Left ventricle myocardium inferior (tissue), 1 donor: ENCODE measurements around the gene PLXNA2. TPM values are rescaled to one million over a fixed set of nuclear protein-coding genes. Genes with fewer than 3 reads are reported as not detected.

ENCODE experiments used
- DNase-seq: peaks from one replicate; pipeline ENCODE4 v3.0.0-alpha.2; 2020
- H3K27ac ChIP-seq: fragments of 200-600 bp; replicated peaks from 2 replicates; pipeline ENCODE4 v1.8.0; 2021
- H3K27me3 ChIP-seq: fragments of 200-600 bp; 2 replicates; pipeline ENCODE4 v1.8.0; 2021; ENCODE audit warnings: low read depth
- H3K36me3 ChIP-seq: fragments of 200-600 bp; 2 replicates; pipeline ENCODE4 v1.8.0; 2021
- H3K4me1 ChIP-seq: fragments of 200-600 bp; 2 replicates; pipeline ENCODE4 v1.8.0; 2021
- H3K4me3 ChIP-seq: fragments of 200-600 bp; 2 replicates; pipeline ENCODE4 v1.8.0; 2021; ENCODE audit warnings: mild to moderate bottlenecking, moderate library complexity
- H3K9me3 ChIP-seq: fragments of 200-600 bp; replicated peaks from 2 replicates; pipeline ENCODE4 v1.8.0; 2021
- intact Hi-C: fragments of 100-400 bp; cut with micrococcal nuclease; formaldehyde crosslinking; loops from one replicate; pipeline ENCODE4 v1.11.0; 2022
- total RNA-seq: library from RNA; stranded (reverse); fragmentation: NEBNext Ultra II Directional; extraction: Animal tissue kit (Norgen Biotek cat#: 25700); gene quantifications from one replicate; pipeline ENCODE4 v1.2.1, GENCODE V29; 2021
- TF ChIP-seq, protein P1 (sequence below): fragments of 200-600 bp; IDR thresholded peaks from 2 replicates; pipeline ENCODE4 v1.8.0; 2021; ENCODE audit warnings: antibody characterized with exemption, mild to moderate bottlenecking, borderline replicate concordance
- donor health status: DM: no; HTN: yes; CAD: no; lungs with severe emphysema.

The PLXNA2 gene
- total RNA-seq, 1 donor from 2014 or later: 29.1 TPM

DNA sequence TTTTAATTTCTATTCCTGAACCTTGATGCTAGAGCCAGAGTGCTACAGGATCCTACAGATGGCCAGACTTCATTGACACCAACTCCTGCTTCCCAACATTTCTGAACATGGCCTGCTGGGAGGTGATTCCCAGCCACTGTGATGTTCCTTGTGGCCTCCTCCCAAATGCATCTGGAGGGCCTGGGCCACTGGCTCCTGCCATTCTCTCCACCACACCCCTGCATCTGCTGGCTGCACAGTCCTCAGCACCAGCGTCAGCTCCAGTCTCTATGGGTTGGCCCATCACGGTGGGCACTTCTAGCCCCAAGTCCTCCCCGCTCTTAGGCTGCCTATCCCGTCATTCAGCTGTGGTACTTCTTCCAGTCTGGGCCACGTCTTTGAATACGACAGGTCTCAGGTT is 242.1 kb downstream of the PLXNA2 start:
- intact Hi-C loops: no loop called here
- no peak for DNase-seq
- no peaks in the 10 kb centered on the region for H3K36me3 ChIP-seq
- peaks cover 4% of the 10 kb centered on the region for H3K4me1 ChIP-seq
- no peak overlapping the region for H3K4me3 ChIP-seq
- no peaks in the 10 kb centered on the region for H3K9me3 ChIP-seq
- H3K27me3 ChIP-seq: no peaks in the 10 kb centered on the region
- TF ChIP-seq, protein P1, sequence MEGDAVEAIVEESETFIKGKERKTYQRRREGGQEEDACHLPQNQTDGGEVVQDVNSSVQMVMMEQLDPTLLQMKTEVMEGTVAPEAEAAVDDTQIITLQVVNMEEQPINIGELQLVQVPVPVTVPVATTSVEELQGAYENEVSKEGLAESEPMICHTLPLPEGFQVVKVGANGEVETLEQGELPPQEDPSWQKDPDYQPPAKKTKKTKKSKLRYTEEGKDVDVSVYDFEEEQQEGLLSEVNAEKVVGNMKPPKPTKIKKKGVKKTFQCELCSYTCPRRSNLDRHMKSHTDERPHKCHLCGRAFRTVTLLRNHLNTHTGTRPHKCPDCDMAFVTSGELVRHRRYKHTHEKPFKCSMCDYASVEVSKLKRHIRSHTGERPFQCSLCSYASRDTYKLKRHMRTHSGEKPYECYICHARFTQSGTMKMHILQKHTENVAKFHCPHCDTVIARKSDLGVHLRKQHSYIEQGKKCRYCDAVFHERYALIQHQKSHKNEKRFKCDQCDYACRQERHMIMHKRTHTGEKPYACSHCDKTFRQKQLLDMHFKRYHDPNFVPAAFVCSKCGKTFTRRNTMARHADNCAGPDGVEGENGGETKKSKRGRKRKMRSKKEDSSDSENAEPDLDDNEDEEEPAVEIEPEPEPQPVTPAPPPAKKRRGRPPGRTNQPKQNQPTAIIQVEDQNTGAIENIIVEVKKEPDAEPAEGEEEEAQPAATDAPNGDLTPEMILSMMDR: no peak
- H3K27ac ChIP-seq: no peak overlapping the region

DNA sequence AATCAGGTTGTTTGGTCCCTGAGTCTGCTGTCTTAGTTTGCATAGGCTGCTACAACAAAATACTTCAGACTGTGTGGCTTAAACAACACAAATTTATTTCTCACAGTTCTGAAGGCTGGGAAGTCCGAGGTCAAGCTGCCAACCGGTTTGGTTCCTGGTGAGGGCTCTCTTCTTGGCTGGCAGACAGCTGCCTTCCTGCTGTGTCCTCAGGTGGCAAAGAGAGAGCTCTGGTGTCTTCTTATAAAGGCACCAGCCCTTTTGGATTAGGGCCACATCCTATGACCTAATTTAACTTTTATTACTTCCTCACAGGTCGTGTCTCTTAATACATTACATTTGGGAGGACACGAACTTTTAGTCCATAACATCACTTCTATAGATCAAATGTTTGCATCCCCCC is 243.7 kb downstream of the PLXNA2 start:
- DNase-seq: no peak
- no peaks in the 10 kb centered on the region for H3K36me3 ChIP-seq
- intact Hi-C loops: no loop called here
- H3K4me3 ChIP-seq: no peak overlapping the region
- TF ChIP-seq, protein P1: no peak
- H3K27me3 ChIP-seq: no peaks in the 10 kb centered on the region
- no peaks in the 10 kb centered on the region for H3K9me3 ChIP-seq
- peaks cover 4% of the 10 kb centered on the region for H3K4me1 ChIP-seq
- H3K27ac ChIP-seq: no peak overlapping the region

DNA sequence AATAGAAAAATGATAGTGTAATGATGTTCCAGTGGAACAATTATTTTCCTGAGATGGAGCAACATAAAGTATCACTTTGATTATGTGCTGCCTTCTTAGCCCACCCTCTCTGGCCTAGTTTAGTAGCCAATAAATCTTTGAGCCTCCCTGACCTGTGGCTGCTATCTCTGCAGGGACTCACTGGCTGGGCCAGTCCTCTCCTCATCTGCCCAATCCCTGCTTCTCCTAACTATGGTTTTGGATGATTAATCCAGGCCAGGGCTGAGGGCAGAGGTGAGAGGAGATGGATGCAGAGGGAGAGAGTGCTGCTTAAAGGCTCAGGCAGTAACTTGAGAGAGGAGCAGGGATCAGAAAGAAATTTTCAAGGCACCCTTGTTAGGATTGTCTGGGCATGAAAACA is 244.2 kb downstream of the PLXNA2 start:
- Histone ChIP-seq H3K4me3 (no peak overlapping the region), H3K27ac (no peak overlapping the region), H3K27me3 (no peaks in the 10 kb centered on the region), H3K9me3 (no peaks in the 10 kb centered on the region), H3K36me3 (no peaks in the 10 kb centered on the region), H3K4me1 (peaks cover 4% of the 10 kb centered on the region)
- intact Hi-C loops: no loop called here
- no peak for DNase-seq
- TF ChIP-seq, protein P1: no peak

DNA sequence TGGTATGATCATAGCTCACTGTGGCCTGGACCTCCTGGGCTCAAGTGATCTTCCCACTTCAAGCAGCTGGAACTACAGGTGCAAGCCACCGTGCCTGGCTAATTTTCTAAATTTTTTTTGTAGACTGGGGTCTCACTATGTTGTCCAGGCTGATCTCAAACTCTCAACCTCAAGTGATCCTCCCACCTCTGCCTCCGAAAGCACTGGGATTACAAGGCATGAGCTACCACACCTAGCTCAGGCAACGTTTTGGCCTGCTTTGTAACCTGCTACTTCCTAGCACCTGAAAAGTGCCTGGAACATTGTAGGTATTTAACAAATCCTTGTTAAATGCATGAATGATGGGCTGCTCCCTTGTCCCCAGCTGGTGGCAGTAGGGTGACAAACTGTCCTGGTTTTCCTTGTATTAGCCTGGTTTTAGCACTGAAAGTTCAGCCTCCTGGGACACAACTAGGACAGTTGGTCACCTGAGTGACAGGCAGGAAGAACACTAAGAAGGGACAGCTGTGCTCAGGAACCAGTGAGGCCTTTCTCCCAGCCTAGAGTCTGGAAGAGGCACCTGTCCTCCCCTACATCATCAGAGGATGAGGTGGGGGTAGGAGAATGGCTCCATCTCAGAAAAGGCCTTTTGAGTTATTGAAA is 244.8 kb downstream of the PLXNA2 start:
- H3K4me1 ChIP-seq: peaks cover 4% of the 10 kb centered on the region
- intact Hi-C loops: no loop called here
- no peak overlapping the region for H3K27ac ChIP-seq
- DNase-seq: no peak
- no peak overlapping the region for H3K4me3 ChIP-seq
- H3K36me3 ChIP-seq: no peaks in the 10 kb centered on the region
- H3K9me3 ChIP-seq: peaks cover 1% of the 10 kb centered on the region
- TF ChIP-seq, protein P1: no peak
- no peaks in the 10 kb centered on the region for H3K27me3 ChIP-seq

DNA sequence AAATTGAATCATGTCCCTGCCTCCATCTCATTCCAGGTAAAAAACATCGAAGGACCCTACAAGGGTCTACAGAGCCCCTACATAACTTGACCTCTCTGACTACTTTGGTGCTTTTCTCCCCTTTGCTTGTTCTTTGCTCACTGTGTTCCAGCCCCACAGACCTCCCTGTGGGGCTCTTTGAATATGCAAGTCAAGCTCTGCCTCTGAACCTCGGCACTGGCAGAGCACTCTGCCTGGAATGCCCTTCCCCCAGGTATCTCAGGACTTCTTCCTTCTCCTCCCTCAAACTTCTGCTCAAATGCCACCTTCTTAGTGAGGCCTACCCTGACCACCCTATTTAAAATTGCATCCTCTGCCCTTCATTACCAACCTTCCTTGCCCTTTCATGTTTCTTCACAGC is 245.5 kb downstream of the PLXNA2 start:
- TF ChIP-seq, protein P1: no peak
- intact Hi-C loops: no loop called here
- H3K4me1 ChIP-seq: peaks cover 4% of the 10 kb centered on the region
- no peaks in the 10 kb centered on the region for H3K27me3 ChIP-seq
- H3K4me3 ChIP-seq: no peak overlapping the region
- peaks cover 8% of the 10 kb centered on the region for H3K9me3 ChIP-seq
- no peak for DNase-seq
- H3K36me3 ChIP-seq: no peaks in the 10 kb centered on the region
- no peak overlapping the region for H3K27ac ChIP-seq
